ENCODE results near the gene NUBP1.

DNA sequence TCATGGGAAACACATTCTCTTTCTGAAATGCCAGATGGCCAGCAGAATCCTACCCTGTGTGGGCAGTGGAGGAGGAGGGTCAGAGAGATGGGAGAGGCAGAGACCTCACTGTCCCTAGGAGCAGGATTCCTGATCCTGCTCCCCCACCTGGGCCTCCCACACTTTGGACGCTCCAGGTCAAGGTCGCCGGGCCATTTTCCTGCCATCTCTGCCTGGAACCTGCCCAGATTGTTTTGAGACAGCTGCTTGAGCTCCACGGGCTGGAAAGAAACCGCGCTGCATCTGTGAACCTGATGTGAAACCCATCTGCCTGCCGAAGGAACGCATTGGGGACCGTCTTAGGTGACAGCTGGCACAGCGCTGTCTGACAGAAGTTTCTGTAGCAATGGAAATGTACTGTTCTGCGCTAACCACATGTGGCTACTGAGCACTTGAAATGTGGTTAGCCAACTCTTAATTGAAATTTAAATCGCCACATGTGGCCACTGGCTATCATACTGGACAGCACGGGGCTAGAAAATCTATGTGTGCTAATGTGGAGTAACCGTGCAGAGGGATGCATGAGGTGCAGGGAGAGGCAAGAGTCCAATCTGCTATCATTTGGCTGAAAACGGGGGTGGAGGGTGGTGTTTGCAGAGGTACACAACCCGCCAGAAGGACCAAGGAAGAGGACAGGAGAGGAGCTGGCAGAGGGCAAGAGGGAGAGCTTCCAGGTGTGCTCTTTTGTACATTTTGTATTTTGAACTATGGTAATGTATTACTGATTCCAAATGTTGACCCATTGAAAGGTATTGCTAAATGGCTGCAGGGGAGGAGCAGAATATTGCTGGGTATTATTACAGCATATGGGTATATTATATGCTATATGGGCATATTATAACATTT is 15.4 kb upstream of the NUBP1 start:
- TF ChIP-seq, protein P1, sequence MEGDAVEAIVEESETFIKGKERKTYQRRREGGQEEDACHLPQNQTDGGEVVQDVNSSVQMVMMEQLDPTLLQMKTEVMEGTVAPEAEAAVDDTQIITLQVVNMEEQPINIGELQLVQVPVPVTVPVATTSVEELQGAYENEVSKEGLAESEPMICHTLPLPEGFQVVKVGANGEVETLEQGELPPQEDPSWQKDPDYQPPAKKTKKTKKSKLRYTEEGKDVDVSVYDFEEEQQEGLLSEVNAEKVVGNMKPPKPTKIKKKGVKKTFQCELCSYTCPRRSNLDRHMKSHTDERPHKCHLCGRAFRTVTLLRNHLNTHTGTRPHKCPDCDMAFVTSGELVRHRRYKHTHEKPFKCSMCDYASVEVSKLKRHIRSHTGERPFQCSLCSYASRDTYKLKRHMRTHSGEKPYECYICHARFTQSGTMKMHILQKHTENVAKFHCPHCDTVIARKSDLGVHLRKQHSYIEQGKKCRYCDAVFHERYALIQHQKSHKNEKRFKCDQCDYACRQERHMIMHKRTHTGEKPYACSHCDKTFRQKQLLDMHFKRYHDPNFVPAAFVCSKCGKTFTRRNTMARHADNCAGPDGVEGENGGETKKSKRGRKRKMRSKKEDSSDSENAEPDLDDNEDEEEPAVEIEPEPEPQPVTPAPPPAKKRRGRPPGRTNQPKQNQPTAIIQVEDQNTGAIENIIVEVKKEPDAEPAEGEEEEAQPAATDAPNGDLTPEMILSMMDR (IDR thresholded peaks at IDR 0.05; ENCODE audit: low read length) = no peak
- no peak for TF ChIP-seq EZH2 (IDR thresholded peaks at IDR 0.05; ENCODE audit: borderline replicate concordance, low read length)

Measured in OCI-LY1 (cell line).